GM21786 (cell line): ENCODE measurements around the gene OPCML.

ENCODE experiments used
- ATAC-seq: cut with Tn5 transposase; IDR thresholded peaks from one replicate; pipeline ENCODE4 v1.9.1; 2021; ENCODE audit not compliant: unreplicated experiment

The OPCML gene

GRCh38 chr11:132650969-132651720, 881.2 kb downstream of the OPCML start:
- no peak for ATAC-seq

DNA sequence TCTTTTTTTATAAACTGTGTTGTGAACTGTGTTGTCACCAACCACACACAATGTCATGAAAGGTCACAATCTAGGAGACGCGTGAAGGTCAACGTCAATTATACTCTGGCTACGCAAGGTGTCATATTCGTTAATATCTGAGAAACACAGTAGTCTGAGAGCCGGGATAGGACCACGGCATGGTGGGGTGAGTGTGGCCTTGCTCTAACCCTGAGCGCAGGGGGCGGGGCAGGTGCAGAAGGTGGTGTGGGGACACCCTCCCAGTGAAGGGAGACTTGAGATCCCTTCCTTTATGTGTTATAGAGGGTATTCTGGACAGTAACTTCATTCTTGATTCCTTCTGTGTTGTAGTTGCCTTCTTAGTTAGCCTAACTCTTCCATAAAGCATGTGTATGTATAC, 883.0 kb downstream of the OPCML start:
- no peak for ATAC-seq

GRCh38 chr11:132648851-132649250, 883.5 kb downstream of the OPCML start:
- ATAC-seq = no peak

GRCh38 chr11:132646890-132647289, 885.4 kb downstream of the OPCML start:
- no peak for ATAC-seq

DNA sequence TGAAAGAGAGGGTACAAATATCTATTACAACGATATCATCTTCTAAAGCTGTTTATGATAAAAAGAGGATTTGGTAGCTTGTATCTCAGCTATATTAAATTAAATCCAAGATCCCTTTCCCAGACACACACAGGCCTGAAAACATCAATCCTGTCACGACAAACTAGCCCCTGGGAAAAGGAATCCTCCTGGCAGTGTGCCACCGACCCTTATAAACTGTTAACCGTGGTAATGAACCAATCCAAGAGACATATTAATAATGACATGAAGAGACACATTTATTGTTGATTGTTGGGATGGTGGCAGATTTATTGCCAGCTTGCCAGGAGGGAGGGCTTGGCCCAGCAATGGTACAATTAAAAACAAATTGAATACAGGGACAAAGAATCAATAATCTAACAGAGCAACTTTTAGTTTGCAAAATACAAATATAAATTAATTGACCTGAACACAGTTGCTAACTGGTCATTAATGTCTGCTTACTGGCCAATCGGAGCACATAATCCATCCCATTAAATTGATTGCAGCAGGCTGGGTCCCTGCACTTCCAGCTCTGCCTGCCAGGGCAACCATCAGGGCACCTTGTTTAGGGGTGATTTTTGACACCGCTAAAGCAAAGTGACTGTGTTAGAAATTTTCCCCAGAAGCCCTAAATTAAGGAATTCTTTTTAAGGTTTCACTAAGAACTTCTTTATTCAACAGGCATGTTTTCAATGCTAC, 887.6 kb downstream of the OPCML start:
- ATAC-seq = no peak

- no peak for ATAC-seq
Observed at GRCh38 chr11:132643239-132643638, 889.1 kb downstream of the OPCML start.

DNA sequence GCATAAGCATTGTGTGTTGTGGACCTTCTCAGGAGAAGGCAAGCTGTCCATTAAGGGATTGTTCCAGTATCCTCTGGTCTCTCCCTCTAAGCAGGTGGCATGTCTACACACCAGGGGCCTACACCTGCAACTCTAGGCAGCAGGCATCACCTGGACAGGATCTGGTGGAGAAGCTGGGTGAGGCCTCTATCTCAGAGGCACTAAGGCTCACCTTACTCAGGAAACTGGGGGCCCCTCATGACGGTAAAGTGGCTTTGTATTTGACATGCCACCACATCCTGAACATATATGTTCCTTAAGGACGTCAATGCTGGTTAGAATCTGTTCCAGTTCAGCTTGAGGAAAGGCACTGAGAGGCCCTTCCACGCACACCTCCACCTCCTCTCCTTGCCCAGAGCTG, 891.3 kb downstream of the OPCML start:
- no peak for ATAC-seq

GRCh38 chr11:132639986-132640385, 892.3 kb downstream of the OPCML start:
- ATAC-seq = no peak

GRCh38 chr11:132639403-132639802, 892.9 kb downstream of the OPCML start:
- ATAC-seq = no peak

DNA sequence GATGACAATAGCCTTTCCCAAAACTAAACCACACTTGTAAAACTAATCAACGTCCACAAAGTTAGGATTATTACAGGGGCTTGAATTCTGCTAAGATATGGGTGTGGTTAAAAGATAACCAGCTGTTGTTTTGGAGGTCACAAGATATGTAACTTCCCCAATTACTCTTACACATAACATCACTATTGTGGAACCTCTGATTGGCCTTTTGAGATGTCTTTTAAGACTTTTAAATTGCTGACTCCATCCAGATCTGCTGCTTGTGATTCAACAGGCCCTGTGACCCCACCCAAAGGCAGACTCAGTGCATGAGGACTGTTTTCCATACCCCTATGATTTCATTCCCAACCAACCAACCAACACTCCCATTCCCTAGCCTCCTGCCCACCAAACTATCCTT, 893.9 kb downstream of the OPCML start:
- no peak for ATAC-seq

DNA sequence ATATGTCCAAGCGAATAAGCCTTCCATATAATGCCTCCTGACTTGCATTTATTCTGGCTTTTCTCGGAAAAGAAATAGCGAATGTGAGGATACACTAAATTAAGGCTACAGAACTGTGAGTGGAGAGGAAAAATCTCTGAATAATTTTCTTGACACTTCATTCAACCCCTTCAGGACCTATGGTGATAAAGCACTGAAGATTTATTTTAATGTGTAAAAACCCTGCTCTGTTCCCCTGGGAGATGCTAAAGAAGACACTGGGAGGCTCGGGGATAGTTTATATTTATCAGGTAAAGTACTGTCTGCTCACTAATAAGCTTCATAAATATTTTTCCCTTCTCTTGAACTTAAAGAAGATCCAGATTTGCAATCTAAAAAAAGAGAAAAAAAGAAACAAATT, 895.8 kb downstream of the OPCML start:
- ATAC-seq = no peak

GRCh38 chr11:132632641-132633124, 899.6 kb downstream of the OPCML start:
- no peak for ATAC-seq

- no peak for ATAC-seq
Observed at GRCh38 chr11:132631989-132632388, 900.3 kb downstream of the OPCML start.

- no peak for ATAC-seq
Observed at GRCh38 chr11:132627981-132628380, 904.3 kb downstream of the OPCML start.

DNA sequence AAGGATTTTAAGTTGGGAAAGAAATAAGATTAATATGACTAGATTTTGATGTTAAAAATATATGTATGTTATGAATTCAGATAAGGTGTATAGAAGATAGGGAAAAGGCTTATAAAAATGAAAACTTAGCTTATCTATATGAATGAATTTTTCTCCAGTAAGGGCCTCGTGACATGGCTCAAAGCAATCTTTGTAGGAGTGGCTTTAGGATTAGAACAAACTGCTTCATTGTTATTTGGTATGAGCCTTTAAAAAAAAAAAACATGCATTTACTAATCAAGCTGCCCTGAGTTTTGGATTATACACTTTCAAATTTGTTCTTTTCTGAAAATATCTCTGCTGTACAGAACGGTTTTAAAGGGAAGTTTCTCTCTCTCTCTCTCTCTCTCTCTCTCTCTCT, 905.9 kb downstream of the OPCML start:
- ATAC-seq = no peak

DNA sequence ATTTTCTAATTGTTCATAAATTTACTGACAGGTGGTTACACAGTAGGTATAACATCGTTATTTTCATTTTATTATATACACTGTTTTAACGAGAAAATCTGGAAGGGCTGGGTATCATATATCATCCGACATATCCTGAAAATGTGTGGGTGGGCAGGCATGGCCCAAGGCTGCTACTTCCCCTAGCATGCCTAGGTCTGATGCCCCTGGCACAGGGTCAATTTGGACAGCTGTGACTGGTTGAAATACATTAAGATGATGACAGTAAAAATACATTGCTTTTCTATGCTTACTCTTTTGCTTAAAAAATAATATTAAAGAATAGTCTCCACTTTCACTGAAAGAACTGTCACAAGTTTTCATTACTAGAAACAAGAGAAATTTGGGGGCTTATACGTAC, 908.8 kb downstream of the OPCML start:
- no peak for ATAC-seq

- no peak for ATAC-seq
Observed at GRCh38 chr11:132621976-132622580, 910.2 kb downstream of the OPCML start.

DNA sequence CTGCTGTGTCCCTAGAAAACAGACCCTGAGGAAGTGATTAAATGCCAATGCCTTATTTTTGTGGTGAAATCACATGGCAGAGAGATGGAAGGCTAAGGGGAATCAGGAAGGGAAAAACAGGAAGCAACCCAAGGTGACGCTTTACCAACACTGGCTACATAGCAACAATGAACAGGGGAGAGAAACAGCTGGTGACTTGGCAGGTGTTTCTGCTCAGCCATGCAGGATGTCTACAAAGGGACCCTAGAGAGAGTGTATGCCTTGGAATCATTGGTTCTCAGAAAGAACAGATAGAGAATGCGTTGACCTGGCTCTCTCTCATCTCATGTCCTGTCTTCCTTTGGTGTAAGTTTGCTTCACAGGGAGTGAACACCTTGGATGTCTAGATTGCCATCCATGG, 911.9 kb downstream of the OPCML start:
- ATAC-seq = no peak

DNA sequence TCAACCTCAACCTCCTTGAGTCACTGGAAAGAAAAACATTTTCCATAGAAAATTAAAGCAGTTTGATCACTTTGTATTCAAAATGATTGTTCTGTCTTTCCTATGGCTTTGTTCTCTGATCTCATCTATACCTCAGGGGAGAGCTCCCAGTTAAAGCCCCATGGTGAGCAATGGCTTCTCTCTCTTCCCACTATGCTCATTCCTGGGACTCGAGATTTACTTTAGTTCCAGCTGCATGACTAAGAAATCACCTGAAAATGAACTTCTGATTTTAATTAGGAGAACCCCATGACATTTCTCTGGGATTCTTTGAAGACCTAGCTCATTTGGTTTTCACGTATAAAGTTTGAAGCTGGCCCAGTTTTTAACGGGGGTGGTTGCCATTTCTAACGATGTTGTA, 921.5 kb downstream of the OPCML start:
- ATAC-seq = no peak

DNA sequence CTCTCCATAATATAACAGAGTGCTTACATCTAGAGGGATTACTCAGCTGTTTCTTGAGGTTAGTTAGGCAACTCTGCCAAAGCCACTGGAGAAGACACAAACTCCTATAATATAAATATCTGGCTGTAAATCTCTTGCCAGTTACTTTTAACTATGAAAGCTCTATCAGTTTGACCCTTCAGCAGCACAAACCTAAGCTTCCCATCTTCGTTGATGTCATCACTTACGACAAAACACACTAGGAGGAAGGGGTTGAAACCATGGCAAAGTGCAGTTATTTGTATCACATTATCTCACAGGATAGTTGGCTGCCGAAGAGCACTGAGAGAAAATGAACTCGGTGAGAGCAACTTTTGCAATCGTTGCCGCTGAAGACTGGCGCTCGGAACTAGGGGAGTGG, 922.1 kb downstream of the OPCML start:
- ATAC-seq = no peak

DNA sequence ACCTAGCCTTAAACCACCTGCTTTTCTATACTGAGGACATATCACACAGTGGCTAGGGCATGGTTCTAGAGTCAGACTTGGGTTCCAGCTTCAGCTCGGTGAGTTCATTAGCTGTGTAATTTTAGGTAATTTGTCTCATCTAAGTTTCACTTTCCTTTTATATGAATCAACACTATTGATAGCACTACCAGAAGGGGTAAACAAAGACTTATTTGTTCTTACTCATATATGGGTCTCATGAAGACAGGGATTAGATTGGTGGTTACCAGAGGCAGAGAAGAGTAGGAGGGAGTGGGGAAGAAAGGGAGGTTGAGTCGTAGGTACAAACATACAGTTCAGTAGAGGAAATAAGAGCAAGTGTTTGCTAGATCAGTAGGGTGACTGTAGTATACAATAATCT, 924.7 kb downstream of the OPCML start:
- no peak for ATAC-seq
